ENCODE results near the gene SEPTIN3. TPM values are rescaled to one million over a fixed set of nuclear protein-coding genes. Genes with fewer than 3 reads are reported as not detected.

Gene SEPTIN3
- total and polyA plus RNA-seq, 10 of the 15 experiments (the other 5 are each of a cell fraction or from before 2014, with no cell fraction given) = 0.05 to 3.1 (median 0.87) TPM

GRCh38 chr22:42013385-42013784 lies 44.1 kb downstream of the SEPTIN3 start (continued):
- TF ChIP-seq IRF5 (IDR thresholded peaks at IDR 0.05; ENCODE audit: borderline replicate concordance) (no peak), STAT3 (IDR thresholded peaks at IDR 0.05; ENCODE audit: low read depth, low read length) (no peak), ZNF207 (IDR thresholded peaks at IDR 0.05; ENCODE audit: borderline replicate concordance) (no peak)

- H3K79me2 ChIP-seq (ENCODE audit: control insufficient read depth, insufficient read depth, low read length) = no peaks in the 10 kb centered on the region
- in situ Hi-C loops (cut with MboI) (no loop called here), intact Hi-C loops (cut with micrococcal nuclease; ENCODE audit: unreplicated experiment) (no loop called here)
- H3K4me1 ChIP-seq (ENCODE audit: control insufficient read depth, insufficient read depth, low read length) = no peaks in the 10 kb centered on the region
- no peak for FAIRE-seq
- H3K4me2 ChIP-seq (ENCODE audit: control insufficient read depth, insufficient read depth) = no peak overlapping the region
- CTCF ChIA-PET = interaction anchor here (0.7 to 1.5 kb wide), 3 partner anchors 51 to 95 kb away, joined by 3 to 4 read pairs (median 3); no protein-coding TSS in a partner anchor
- ATAC-seq = no peak
- no peaks in the 10 kb centered on the region for H3K27me3 ChIP-seq (replicated peaks in 1 of 2; ENCODE audit: control insufficient read depth in 2 of 2, insufficient read depth in 2 of 2, low read length in 1 of 2)
- 80% methylated on average over 9 of the region's 10 CpGs for WGBS (ENCODE audit: insufficient coverage, insufficient replicate concordance, low lambda C conversion rate, missing lambda C conversion rate)
- no peaks in the 10 kb centered on the region for H3K9me3 ChIP-seq (replicated peaks; ENCODE audit: control insufficient read depth, insufficient read depth, low read length)
- POLR2A ChIA-PET = interaction anchor here (0.5 to 0.6 kb wide), 2 partner anchors 209 to 412 kb away, joined by 4 read pairs; no protein-coding TSS in a partner anchor
- H3K27ac ChIP-seq (ENCODE audit: control insufficient read depth, insufficient read depth) = no peak overlapping the region
- H2AFZ ChIP-seq (ENCODE audit: control insufficient read depth, low read depth, low read length) = no peak overlapping the region
- H4K20me1 ChIP-seq (ENCODE audit: control insufficient read depth, insufficient read depth) = no peaks in the 10 kb centered on the region
- no peaks in the 10 kb centered on the region for H3K36me3 ChIP-seq (ENCODE audit: control insufficient read depth in 2 of 2, insufficient read depth in 2 of 2, low read length in 1 of 2)
- RAD21 ChIA-PET (ENCODE audit: unreplicated experiment) = no interaction called here
- H3K9ac ChIP-seq (ENCODE audit: control insufficient read depth, insufficient read depth, low read length) = no peak overlapping the region
- no peak for DNase-seq (ENCODE audit: low read depth, low spot score)
- SMC1A ChIA-PET (ENCODE audit: uncharacterized antibody, unreplicated experiment) = interaction anchor here (0.9 to 1.3 kb wide), 3 partner anchors 15 to 73 kb away, joined by 3 to 5 read pairs (median 4); no protein-coding TSS in a partner anchor
- BruUV-seq (replicated peaks) = no TSS peak
- no peak overlapping the region for H3K4me3 ChIP-seq
- TF ChIP-seq CHD1 (IDR thresholded peaks at IDR 0.05; ENCODE audit: low read depth, low read length) (no peak), NRF1 (conservative IDR thresholded peaks at IDR 0.05; ENCODE audit: low read depth, low read length) (no peak), EZH2 (IDR thresholded peaks at IDR 0.05; ENCODE audit: borderline replicate concordance, control insufficient read depth, low read depth, low read length) (no peak), KDM1A (IDR thresholded peaks at IDR 0.05; ENCODE audit: borderline replicate concordance) (no peak), ZBTB33 (IDR thresholded peaks at IDR 0.05) (no peak), NFYA (IDR thresholded peaks at IDR 0.05; ENCODE audit: borderline replicate concordance, low read depth, low read length) (no peak), NFIC (IDR thresholded peaks at IDR 0.05; ENCODE audit: low read depth, low read length) (no peak), ZBED1 (IDR thresholded peaks at IDR 0.05; ENCODE audit: borderline replicate concordance) (no peak), CUX1 (IDR thresholded peaks at IDR 0.05; ENCODE audit: insufficient replicate concordance, low read depth, low read length) (no peak), MAX (IDR thresholded peaks at IDR 0.05; ENCODE audit: low read depth, low read length) (no peak)
Measured at GRCh38 chr22:42016111-42016510, 46.9 kb downstream of the SEPTIN3 start.

Measured in GM12878 (cell line).